Measurements from ENCODE around the gene PTAFR.
A peak's percentile ranks its signal among the peaks of the same experiment; 100 is the strongest.
"Not testable (repeated sequence)": the region's sequence is repeated elsewhere in the genome, so short reads cannot be mapped to it uniquely, and the experiment has no call there.

PTAFR gene

GRCh38 chr1:28145728-28146127 lies 30.8 kb downstream of the PTAFR start:
- DNase-seq (ENCODE audit: low spot score): no peak

GRCh38 chr1:28144203-28145135 lies 32.0 kb downstream of the PTAFR start:
- no peak for DNase-seq (ENCODE audit: low spot score)

- no peak for DNase-seq (ENCODE audit: low spot score)
Observed at GRCh38 chr1:28143496-28144202, 32.8 kb downstream of the PTAFR start.

GRCh38 chr1:28141685-28142084 lies 34.8 kb downstream of the PTAFR start:
- no peak for DNase-seq (ENCODE audit: low spot score)

- DNase-seq (ENCODE audit: low spot score): not testable (repeated sequence)
Observed at GRCh38 chr1:28139866-28140265, 36.6 kb downstream of the PTAFR start.

GRCh38 chr1:28139025-28139712 lies 37.3 kb downstream of the PTAFR start:
- peak; percentile 64 for DNase-seq (ENCODE audit: low spot score)

GRCh38 chr1:28136922-28137613 lies 39.4 kb downstream of the PTAFR start:
- DNase-seq (ENCODE audit: low spot score): no peak

GRCh38 chr1:28136169-28136921 lies 40.1 kb downstream of the PTAFR start:
- no peak for DNase-seq (ENCODE audit: low spot score)

- DNase-seq (ENCODE audit: low spot score): no peak
Observed at GRCh38 chr1:28135371-28136168, 40.9 kb downstream of the PTAFR start.

GRCh38 chr1:28134651-28135207 lies 41.8 kb downstream of the PTAFR start:
- no peak for DNase-seq (ENCODE audit: low spot score)

GRCh38 chr1:28132171-28133167 lies 44.0 kb downstream of the PTAFR start:
- DNase-seq (ENCODE audit: low spot score): no peak

- no peak for DNase-seq (ENCODE audit: low spot score)
Observed at GRCh38 chr1:28130901-28131300, 45.6 kb downstream of the PTAFR start.

- no peak for DNase-seq (ENCODE audit: low spot score)
Observed at GRCh38 chr1:28129150-28129549, 47.3 kb downstream of the PTAFR start.

GRCh38 chr1:28127617-28128257 lies 48.8 kb downstream of the PTAFR start:
- DNase-seq (ENCODE audit: low spot score): peak; percentile 71

- peak; percentile 63 for DNase-seq (ENCODE audit: low spot score)
Observed at GRCh38 chr1:28126783-28127490, 49.6 kb downstream of the PTAFR start.

GRCh38 chr1:28126212-28126611 lies 50.3 kb downstream of the PTAFR start:
- no peak for DNase-seq (ENCODE audit: low spot score)

- DNase-seq (ENCODE audit: low spot score): peak; percentile 65
Observed at GRCh38 chr1:28123461-28123961, 53.0 kb downstream of the PTAFR start.

All from pons (tissue), 1 donor.